ENCODE data around the gene TTLL11.

DNA sequence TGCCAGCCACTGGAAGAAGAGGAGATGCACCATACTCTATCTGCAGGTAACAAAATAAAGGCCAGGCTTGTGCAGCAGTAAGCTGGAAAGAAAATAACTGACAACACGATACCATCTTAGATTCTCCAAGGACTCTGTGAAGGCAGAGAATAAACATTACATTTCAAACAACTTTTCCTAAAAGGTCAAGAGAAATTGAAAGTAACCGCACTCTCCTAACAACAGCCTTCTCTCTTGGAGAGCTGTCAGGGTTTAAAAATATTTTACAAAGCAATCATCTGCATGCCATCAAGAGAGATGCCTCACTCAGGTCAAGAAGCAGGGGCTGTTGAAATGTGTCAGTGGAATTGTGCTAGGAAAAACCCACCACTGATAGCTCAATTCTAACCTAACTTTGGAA, 13.5 kb upstream of the TTLL11 start:
- TF ChIP-seq EZH2 (IDR thresholded peaks at IDR 0.05; ENCODE audit: low read length, unreplicated experiment): no peak
- TF ChIP-seq, protein P1, sequence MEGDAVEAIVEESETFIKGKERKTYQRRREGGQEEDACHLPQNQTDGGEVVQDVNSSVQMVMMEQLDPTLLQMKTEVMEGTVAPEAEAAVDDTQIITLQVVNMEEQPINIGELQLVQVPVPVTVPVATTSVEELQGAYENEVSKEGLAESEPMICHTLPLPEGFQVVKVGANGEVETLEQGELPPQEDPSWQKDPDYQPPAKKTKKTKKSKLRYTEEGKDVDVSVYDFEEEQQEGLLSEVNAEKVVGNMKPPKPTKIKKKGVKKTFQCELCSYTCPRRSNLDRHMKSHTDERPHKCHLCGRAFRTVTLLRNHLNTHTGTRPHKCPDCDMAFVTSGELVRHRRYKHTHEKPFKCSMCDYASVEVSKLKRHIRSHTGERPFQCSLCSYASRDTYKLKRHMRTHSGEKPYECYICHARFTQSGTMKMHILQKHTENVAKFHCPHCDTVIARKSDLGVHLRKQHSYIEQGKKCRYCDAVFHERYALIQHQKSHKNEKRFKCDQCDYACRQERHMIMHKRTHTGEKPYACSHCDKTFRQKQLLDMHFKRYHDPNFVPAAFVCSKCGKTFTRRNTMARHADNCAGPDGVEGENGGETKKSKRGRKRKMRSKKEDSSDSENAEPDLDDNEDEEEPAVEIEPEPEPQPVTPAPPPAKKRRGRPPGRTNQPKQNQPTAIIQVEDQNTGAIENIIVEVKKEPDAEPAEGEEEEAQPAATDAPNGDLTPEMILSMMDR (conservative IDR thresholded peaks at IDR 0.05; ENCODE audit: low read depth, low read length): no peak
